HepG2 (cell line): ENCODE data around the gene ARL15. TPM values are rescaled to one million over a fixed set of nuclear protein-coding genes. Genes with fewer than 3 reads are reported as not detected.

ENCODE experiments used
- DNMT1 ChIP-seq: sonication (generic); formaldehyde crosslinking; IDR thresholded peaks from 2 replicates; pipeline ENCODE4 v1.5.1; 2020; ENCODE audit warnings: mild to moderate bottlenecking, missing genetic modification reagents
- HOXA3 ChIP-seq: sonication (generic); formaldehyde crosslinking; IDR thresholded peaks from 2 replicates; pipeline ENCODE4 v1.5.0; 2020; ENCODE audit warnings: missing genetic modification reagents
- NFIC ChIP-seq: IDR thresholded peaks from 2 replicates; pipeline ENCODE4 v1.6.1; 2012; ENCODE audit warnings: mild to moderate bottlenecking, low read length, inconsistent platforms
- RARA ChIP-seq: IDR thresholded peaks from 2 replicates; pipeline ENCODE4 v1.6.1; 2016; ENCODE audit warnings: missing genetic modification reagents, missing compliant biosample characterization
- SMC3 ChIP-seq: IDR thresholded peaks from 2 replicates; pipeline ENCODE4 v1.6.1; 2011; ENCODE audit warnings: low read length, improper control_type of control experiment
- SOX5 ChIP-seq: IDR thresholded peaks from 2 replicates; pipeline ENCODE4 v1.6.1; 2016; ENCODE audit warnings: borderline replicate concordance
- TAF1 ChIP-seq: sonication (generic); formaldehyde crosslinking; IDR thresholded peaks from 2 replicates; pipeline ENCODE4 v1.4.0; 2020; ENCODE audit warnings: missing genetic modification reagents
- TGIF2 ChIP-seq: IDR thresholded peaks from 2 replicates; pipeline ENCODE4 v1.6.1; 2016; ENCODE audit warnings: control low read depth, missing compliant biosample characterization
- TRAFD1 ChIP-seq: sonication (generic); formaldehyde crosslinking; IDR thresholded peaks from 2 replicates; pipeline ENCODE4 v1.5.1; 2020; ENCODE audit warnings: missing genetic modification reagents, mild to moderate bottlenecking, borderline replicate concordance
- ZBTB21 ChIP-seq: sonication (generic); formaldehyde crosslinking; IDR thresholded peaks from 2 replicates; pipeline ENCODE4 v1.4.0; 2020; ENCODE audit warnings: missing genetic modification reagents
- ZBTB4 ChIP-seq: sonication (generic); formaldehyde crosslinking; IDR thresholded peaks from 2 replicates; pipeline ENCODE4 v1.4.0; 2020; ENCODE audit warnings: missing genetic modification reagents, mild to moderate bottlenecking, borderline replicate concordance
- ZMYM4 ChIP-seq: sonication (generic); formaldehyde crosslinking; IDR thresholded peaks from 2 replicates; pipeline ENCODE4 v1.8.1; 2023; ENCODE audit warnings: mild to moderate bottlenecking, missing genetic modification reagents
- ZNF678 ChIP-seq: sonication (generic); formaldehyde crosslinking; IDR thresholded peaks from 2 replicates; pipeline ENCODE4 v1.4.0; 2020; ENCODE audit warnings: mild to moderate bottlenecking, missing genetic modification reagents
- polyA plus RNA-seq, 8 experiments: library from polyadenylated mRNA; depleted of rRNA in 3 of 8; stranded (reverse) in 7 of 8; unstranded in 1 of 8; fragments of >200 nt; fragmentation: Illumina TruSeq in 4 of 8; extraction: Trizol in 4 of 8; gene quantifications; 2 replicates each; pipeline versions ENCODE4 v1.2.1 to v1.2.3, GENCODE V29; 2011 to 2016; ENCODE audit warnings: low read depth in 4 of 8, missing spikeins in 1 of 8, mixed read lengths in 1 of 8; ENCODE audit not compliant: insufficient read depth in 1 of 8
- total RNA-seq, 5 experiments: library from RNA; depleted of rRNA; stranded (reverse); fragments of >200 nt; fragmentation: Illumina TruSeq; extraction: Trizol; gene quantifications; 2 replicates each; pipeline ENCODE4 v1.2.3, GENCODE V29; 2016; ENCODE audit warnings: low read depth in 1 of 5
- TF ChIP-seq, protein P1 (sequence below), 2 experiments: sonication (generic) in 1 of 2; formaldehyde crosslinking in 1 of 2; IDR thresholded peaks; 2 replicates each; pipeline versions ENCODE4 v1.6.1 to v1.9.0; 2014 to 2022; ENCODE audit warnings: antibody characterized with exemption in 1 of 2, borderline replicate concordance in 1 of 2, inconsistent platforms in 1 of 2, low read depth in 1 of 2, missing genetic modification reagents in 1 of 2
- TF ChIP-seq, protein P2 (sequence below): sonication (generic); formaldehyde crosslinking; conservative IDR thresholded peaks from 2 replicates; pipeline ENCODE4 v1.4.0; 2020; ENCODE audit warnings: mild to moderate bottlenecking, missing genetic modification reagents, moderate library complexity

The ARL15 gene
- total and polyA plus RNA-seq, 2 of the 13 experiments (the other 11 are each of a cell fraction or from before 2014, with no cell fraction given): 2.5 to 7.7 TPM

GRCh38 chr5:53944981-53945380 lies 365.4 kb downstream of the ARL15 start (continued):
- TF ChIP-seq ZBTB4 (no peak), TRAFD1 (CRISPR knock-in tag) (no peak), TAF1 (CRISPR knock-in tag) (no peak), NFIC (no peak), ZMYM4 (peak; percentile 79), RARA (CRISPR knock-in tag) (0 out of 2 replicates have a peak, but pooled peaks have one; percentile 19), ZNF678 (CRISPR knock-in tag) (no peak), SMC3 (no peak), SOX5 (CRISPR knock-in tag) (0 out of 2 replicates have a peak, but pooled peaks have one; percentile 30), ZBTB21 (CRISPR knock-in tag) (peak; percentile 94), DNMT1 (CRISPR knock-in tag) (no peak), HOXA3 (CRISPR knock-in tag) (peak; percentile 53; the same call in 1 of the 2 replicates), TGIF2 (CRISPR knock-in tag) (no peak)
- TF ChIP-seq, protein P1, sequence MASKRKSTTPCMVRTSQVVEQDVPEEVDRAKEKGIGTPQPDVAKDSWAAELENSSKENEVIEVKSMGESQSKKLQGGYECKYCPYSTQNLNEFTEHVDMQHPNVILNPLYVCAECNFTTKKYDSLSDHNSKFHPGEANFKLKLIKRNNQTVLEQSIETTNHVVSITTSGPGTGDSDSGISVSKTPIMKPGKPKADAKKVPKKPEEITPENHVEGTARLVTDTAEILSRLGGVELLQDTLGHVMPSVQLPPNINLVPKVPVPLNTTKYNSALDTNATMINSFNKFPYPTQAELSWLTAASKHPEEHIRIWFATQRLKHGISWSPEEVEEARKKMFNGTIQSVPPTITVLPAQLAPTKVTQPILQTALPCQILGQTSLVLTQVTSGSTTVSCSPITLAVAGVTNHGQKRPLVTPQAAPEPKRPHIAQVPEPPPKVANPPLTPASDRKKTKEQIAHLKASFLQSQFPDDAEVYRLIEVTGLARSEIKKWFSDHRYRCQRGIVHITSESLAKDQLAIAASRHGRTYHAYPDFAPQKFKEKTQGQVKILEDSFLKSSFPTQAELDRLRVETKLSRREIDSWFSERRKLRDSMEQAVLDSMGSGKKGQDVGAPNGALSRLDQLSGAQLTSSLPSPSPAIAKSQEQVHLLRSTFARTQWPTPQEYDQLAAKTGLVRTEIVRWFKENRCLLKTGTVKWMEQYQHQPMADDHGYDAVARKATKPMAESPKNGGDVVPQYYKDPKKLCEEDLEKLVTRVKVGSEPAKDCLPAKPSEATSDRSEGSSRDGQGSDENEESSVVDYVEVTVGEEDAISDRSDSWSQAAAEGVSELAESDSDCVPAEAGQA (IDR thresholded peaks at IDR 0.05; ENCODE audit: low read depth): 0 out of 2 replicates have a peak, but pooled peaks have one; percentile 40
- TF ChIP-seq, protein P1 (CRISPR knock-in tag; IDR thresholded peaks at IDR 0.05; ENCODE audit: borderline replicate concordance): no peak
- TF ChIP-seq, protein P2, sequence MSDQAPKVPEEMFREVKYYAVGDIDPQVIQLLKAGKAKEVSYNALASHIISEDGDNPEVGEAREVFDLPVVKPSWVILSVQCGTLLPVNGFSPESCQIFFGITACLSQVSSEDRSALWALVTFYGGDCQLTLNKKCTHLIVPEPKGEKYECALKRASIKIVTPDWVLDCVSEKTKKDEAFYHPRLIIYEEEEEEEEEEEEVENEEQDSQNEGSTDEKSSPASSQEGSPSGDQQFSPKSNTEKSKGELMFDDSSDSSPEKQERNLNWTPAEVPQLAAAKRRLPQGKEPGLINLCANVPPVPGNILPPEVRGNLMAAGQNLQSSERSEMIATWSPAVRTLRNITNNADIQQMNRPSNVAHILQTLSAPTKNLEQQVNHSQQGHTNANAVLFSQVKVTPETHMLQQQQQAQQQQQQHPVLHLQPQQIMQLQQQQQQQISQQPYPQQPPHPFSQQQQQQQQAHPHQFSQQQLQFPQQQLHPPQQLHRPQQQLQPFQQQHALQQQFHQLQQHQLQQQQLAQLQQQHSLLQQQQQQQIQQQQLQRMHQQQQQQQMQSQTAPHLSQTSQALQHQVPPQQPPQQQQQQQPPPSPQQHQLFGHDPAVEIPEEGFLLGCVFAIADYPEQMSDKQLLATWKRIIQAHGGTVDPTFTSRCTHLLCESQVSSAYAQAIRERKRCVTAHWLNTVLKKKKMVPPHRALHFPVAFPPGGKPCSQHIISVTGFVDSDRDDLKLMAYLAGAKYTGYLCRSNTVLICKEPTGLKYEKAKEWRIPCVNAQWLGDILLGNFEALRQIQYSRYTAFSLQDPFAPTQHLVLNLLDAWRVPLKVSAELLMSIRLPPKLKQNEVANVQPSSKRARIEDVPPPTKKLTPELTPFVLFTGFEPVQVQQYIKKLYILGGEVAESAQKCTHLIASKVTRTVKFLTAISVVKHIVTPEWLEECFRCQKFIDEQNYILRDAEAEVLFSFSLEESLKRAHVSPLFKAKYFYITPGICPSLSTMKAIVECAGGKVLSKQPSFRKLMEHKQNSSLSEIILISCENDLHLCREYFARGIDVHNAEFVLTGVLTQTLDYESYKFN: 0 out of 2 replicates have a peak, but pooled peaks have one; percentile 33
